ENCODE data around the gene SPON1.

- TF ChIP-seq POLR2A (IDR thresholded peaks at IDR 0.05) (no peak), CTCF (IDR thresholded peaks at IDR 0.05) (no peak)
Measured at GRCh38 chr11:14179116-14179820, 216.7 kb downstream of the SPON1 start.
